Medulla oblongata (tissue), 1 donor: ENCODE measurements around the gene RPS3.
A peak's percentile ranks its signal among the peaks of the same experiment; 100 is the strongest.

Experiments used
- DNase-seq: peaks from one replicate; pipeline ENCODE4 v3.0.0-alpha.2; 2015; ENCODE audit errors: extremely low spot score

Gene RPS3

GRCh38 chr11:75413864-75414263, 14.5 kb downstream of the RPS3 start:
- no peak for DNase-seq

- DNase-seq: no peak
Observed at GRCh38 chr11:75420224-75421034, 21.1 kb downstream of the RPS3 start.

- DNase-seq: peak; percentile 72
Observed at GRCh38 chr11:75421035-75421602, 21.8 kb downstream of the RPS3 start.

- no peak for DNase-seq
Observed at GRCh38 chr11:75421902-75422247, 22.6 kb downstream of the RPS3 start.

- DNase-seq: no peak
Observed at GRCh38 chr11:75422248-75423231, 23.2 kb downstream of the RPS3 start.

GRCh38 chr11:75423721-75424120, 24.4 kb downstream of the RPS3 start:
- no peak for DNase-seq

GRCh38 chr11:75424396-75424795, 25.1 kb downstream of the RPS3 start:
- DNase-seq: no peak

- DNase-seq: no peak
Observed at GRCh38 chr11:75425422-75425821, 26.1 kb downstream of the RPS3 start.

- DNase-seq: no peak
Observed at GRCh38 chr11:75426720-75427086, 27.4 kb downstream of the RPS3 start.

- no peak for DNase-seq
Observed at GRCh38 chr11:75427181-75427580, 27.9 kb downstream of the RPS3 start.

- peak; percentile 89 for DNase-seq
Observed at GRCh38 chr11:75428281-75428724, 29.0 kb downstream of the RPS3 start.

- DNase-seq: no peak
Observed at GRCh38 chr11:75428989-75429640, 29.8 kb downstream of the RPS3 start.

- DNase-seq: no peak
Observed at GRCh38 chr11:75429641-75429901, 30.3 kb downstream of the RPS3 start.

GRCh38 chr11:75429902-75430713, 30.8 kb downstream of the RPS3 start:
- DNase-seq: no peak

- no peak for DNase-seq
Observed at GRCh38 chr11:75430714-75431532, 31.6 kb downstream of the RPS3 start.

- DNase-seq: no peak
Observed at GRCh38 chr11:75431533-75432525, 32.5 kb downstream of the RPS3 start.

- DNase-seq: peak; percentile 51
Observed at GRCh38 chr11:75432911-75433321, 33.6 kb downstream of the RPS3 start, which contains the start of gene KLHL35. KLHL35 (minus strand) TSS chr11:75433203; CDS start chr11:75430629, 2,574 bp downstream.

- DNase-seq: no peak
Observed at GRCh38 chr11:75433443-75433842, 34.1 kb downstream of the RPS3 start.

- DNase-seq: no peak
Observed at GRCh38 chr11:75434051-75434450, 34.7 kb downstream of the RPS3 start.
